Choroid plexus epithelial cell (primary cell): ENCODE data around the gene RADIL.

Experiments
- DNase-seq: peaks from one replicate; pipeline ENCODE4 v3.0.0-alpha.2; 2010; ENCODE audit warnings: low read depth
- H3K4me3 ChIP-seq: 2 replicates; pipeline ENCODE4 v1.5.1; 2011; ENCODE audit warnings: low read depth, mild to moderate bottlenecking, control low read depth, low read length, moderate library complexity
- CTCF ChIP-seq: conservative IDR thresholded peaks from 2 replicates; pipeline ENCODE4 v1.5.1; 2011; ENCODE audit warnings: low read depth, mild to moderate bottlenecking, control low read depth, inconsistent platforms, low read length, moderate library complexity

The RADIL gene

GRCh38 chr7:4774658-4775249 lies 108.8 kb downstream of the RADIL start:
- no peak for TF ChIP-seq CTCF
- peak overlapping the region; percentile 100 for H3K4me3 ChIP-seq
- DNase-seq: peak; percentile 85

GRCh38 chr7:4774007-4774406 lies 109.5 kb downstream of the RADIL start:
- TF ChIP-seq CTCF: no peak
- H3K4me3 ChIP-seq: no peak overlapping the region
- no peak for DNase-seq

GRCh38 chr7:4772306-4772705 lies 111.2 kb downstream of the RADIL start:
- no peak for TF ChIP-seq CTCF
- H3K4me3 ChIP-seq: no peak overlapping the region
- DNase-seq: no peak

GRCh38 chr7:4771737-4772136 lies 111.8 kb downstream of the RADIL start:
- TF ChIP-seq CTCF: no peak

GRCh38 chr7:4770886-4771285 lies 112.6 kb downstream of the RADIL start:
- no peak for TF ChIP-seq CTCF
- no peak overlapping the region for H3K4me3 ChIP-seq

More at GRCh38 chr7:4771737-4772136, 111.8 kb downstream of the RADIL start:
- no peak for DNase-seq
- no peak overlapping the region for H3K4me3 ChIP-seq

GRCh38 chr7:4769761-4770160 lies 113.8 kb downstream of the RADIL start:
- no peak for TF ChIP-seq CTCF
- no peak overlapping the region for H3K4me3 ChIP-seq
- peak; percentile 46 for DNase-seq

More at GRCh38 chr7:4770886-4771285, 112.6 kb downstream of the RADIL start:
- no peak for DNase-seq
